Esophagus muscularis mucosa (tissue), 4 donors: ENCODE measurements around the gene AGR3. TPM values are rescaled to one million over a fixed set of nuclear protein-coding genes. Genes with fewer than 3 reads are reported as not detected.

Experiments used
- DNase-seq: peaks from one replicate; pipeline ENCODE4 v3.0.0-alpha.2; 2017; ENCODE audit errors: extremely low spot score
- H3K27ac ChIP-seq, 4 donors: fragments of 200-600 bp; sonication (generic); replicated peaks in 1 of 4; 1 replicate in 3 of 4; 2 replicates in 1 of 4; pipeline ENCODE4 v1.5.1; 2016 to 2019; ENCODE audit warnings: mild to moderate bottlenecking in 1 of 4
- H3K27me3 ChIP-seq, 4 donors: fragments of 200-600 bp; sonication (generic); one replicate each; pipeline versions ENCODE4 v1.5.1 to v1.6.0; 2016 to 2019
- H3K36me3 ChIP-seq, 4 donors: fragments of 200-600 bp; sonication (generic); one replicate each; pipeline ENCODE4 v1.5.1; 2016 to 2019
- H3K4me1 ChIP-seq, 4 donors: fragments of 200-600 bp; sonication (generic); one replicate each; pipeline ENCODE4 v1.5.1; 2016 to 2019
- H3K4me3 ChIP-seq, 4 donors: fragments of 200-600 bp; sonication (generic); 1 replicate in 2 of 4; 2 replicates in 2 of 4; pipeline ENCODE4 v1.5.1; 2016 to 2019; ENCODE audit warnings: mild to moderate bottlenecking in 4 of 4, moderate library complexity in 1 of 4
- H3K9me3 ChIP-seq, 4 donors: fragments of 200-600 bp; sonication (generic); 1 replicate in 3 of 4; 2 replicates in 1 of 4; pipeline ENCODE4 v1.5.1; 2016 to 2019
- CTCF ChIP-seq, 3 experiments: fragments of 200-600 bp in 2 of 3; fragments of 450-650 bp in 1 of 3; sonication (generic) in 2 of 3; IDR thresholded peaks; one replicate each; pipeline ENCODE4 v1.5.1; 2017 to 2019; ENCODE audit warnings: antibody characterized with exemption in 3 of 3, mild to moderate bottlenecking in 2 of 3, moderate library complexity in 1 of 3
- EP300 ChIP-seq: sonication (generic); formaldehyde crosslinking; IDR thresholded peaks from one replicate; pipeline ENCODE4 v1.6.1; 2017; ENCODE audit warnings: antibody characterized with exemption
- POLR2A ChIP-seq: fragments of 450-650 bp; IDR thresholded peaks from one replicate; pipeline ENCODE4 v1.6.1; 2017; ENCODE audit warnings: antibody characterized with exemption, moderate library complexity, mild to moderate bottlenecking, low read depth
- POLR2AphosphoS5 ChIP-seq, 2 donors: sonication (generic); formaldehyde crosslinking; IDR thresholded peaks; one replicate each; pipeline ENCODE4 v1.6.1; 2017; ENCODE audit warnings: antibody characterized with exemption in 2 of 2
- WGBS: methylation state at CpG from one replicate; pipeline ENCODE4 v1.1.5; 2018; 5-methylcytosine and 5-hydroxymethylcytosine counted together
- intact Hi-C: fragments of 100-400 bp; cut with DNase I; formaldehyde crosslinking; loops from one replicate; pipeline ENCODE4 v1.15.1; 2023
- small RNA-seq, 3 donors: library from RNA; depleted of rRNA; stranded (forward); fragments of <200 nt; gene quantifications; one replicate each; pipeline ENCODE3, GENCODE V24; 2016
- total RNA-seq, 4 donors: library from RNA; depleted of rRNA; stranded (reverse); fragments of >200 nt; gene quantifications; one replicate each; pipeline versions ENCODE4 v1.1.0 to v1.2.1, GENCODE V29; 2016

AGR3 gene
- total RNA-seq, 4 donors from 2014 or later: 0.45 TPM; not detected in 3

GRCh38 chr7:16812542-16813231, 69.1 kb downstream of the AGR3 start:
- no peaks in the 10 kb centered on the region for H3K4me1 ChIP-seq
- TF ChIP-seq CTCF (IDR thresholded peaks at IDR 0.05): no peak
- no peak for TF ChIP-seq EP300
- no peak for TF ChIP-seq POLR2AphosphoS5 (IDR thresholded peaks at IDR 0.05)
- no peak for TF ChIP-seq POLR2A
- WGBS: 87% methylated on average over 4 of the region's 4 CpGs
- H3K27ac ChIP-seq: no peak overlapping the region
- H3K36me3 ChIP-seq: no peaks in the 10 kb centered on the region
- intact Hi-C loops: no loop called here
- DNase-seq: no peak
- no peak overlapping the region for H3K4me3 ChIP-seq
- no peaks in the 10 kb centered on the region for H3K9me3 ChIP-seq
- no peaks in the 10 kb centered on the region for H3K27me3 ChIP-seq

GRCh38 chr7:16811551-16811950, 70.2 kb downstream of the AGR3 start:
- no peaks in the 10 kb centered on the region for H3K27me3 ChIP-seq
- no peak for DNase-seq
- H3K9me3 ChIP-seq: no peaks in the 10 kb centered on the region
- no peak overlapping the region for H3K4me3 ChIP-seq
- H3K4me1 ChIP-seq: no peaks in the 10 kb centered on the region
- no peak overlapping the region for H3K27ac ChIP-seq
- 68% methylated on average over 2 of the region's 2 CpGs for WGBS
- H3K36me3 ChIP-seq: no peaks in the 10 kb centered on the region
- no peak for TF ChIP-seq POLR2A
- TF ChIP-seq EP300: no peak
- TF ChIP-seq POLR2AphosphoS5 (IDR thresholded peaks at IDR 0.05): no peak
- no peak for TF ChIP-seq CTCF (IDR thresholded peaks at IDR 0.05)
- intact Hi-C loops: no loop called here

GRCh38 chr7:16810573-16810972, 71.2 kb downstream of the AGR3 start:
- DNase-seq: no peak
- Histone ChIP-seq H3K4me3 (no peak overlapping the region), H3K36me3 (no peaks in the 10 kb centered on the region), H3K27me3 (no peaks in the 10 kb centered on the region), H3K4me1 (no peaks in the 10 kb centered on the region), H3K9me3 (no peaks in the 10 kb centered on the region), H3K27ac (no peak overlapping the region)
- WGBS: 78% methylated on average over 5 of the region's 5 CpGs
- intact Hi-C loops: no loop called here
- TF ChIP-seq POLR2A (no peak), POLR2AphosphoS5 (IDR thresholded peaks at IDR 0.05) (no peak)

- Histone ChIP-seq H3K27ac (no peak overlapping the region), H3K4me1 (no peaks in the 10 kb centered on the region), H3K27me3 (no peaks in the 10 kb centered on the region), H3K9me3 (no peaks in the 10 kb centered on the region), H3K4me3 (no peak overlapping the region), H3K36me3 (no peaks in the 10 kb centered on the region)
- no peak for TF ChIP-seq EP300
- no peak for TF ChIP-seq POLR2AphosphoS5 (IDR thresholded peaks at IDR 0.05)
- TF ChIP-seq POLR2A: no peak
- TF ChIP-seq CTCF (IDR thresholded peaks at IDR 0.05): no peak
- 75% methylated on average over 2 of the region's 2 CpGs for WGBS
- no peak for DNase-seq
- intact Hi-C loops: no loop called here
Measured at GRCh38 chr7:16810112-16810511, 71.7 kb downstream of the AGR3 start.

Small RNA genes within 50 kb of the gene (small RNA-seq; reads per million reads assigned to genes)
- 0 reads per million in 3 donors for gene AC098592.2

Other genes with a start within 250 kb of the AGR3 start
- 10 to 100 TPM; 12.4 to 24.9 (median 17.6) TPM for gene ANKMY2, start 236.2 kb downstream of the AGR3 start, total RNA-seq
- 10 to 100 TPM; 48.1 to 73.9 (median 62.4) TPM for gene BZW2, start 235.8 kb downstream of the AGR3 start, total RNA-seq
- 1 to 10 TPM; 2.1 to 8.8 (median 6.5) TPM for gene TSPAN13, start 128.2 kb downstream of the AGR3 start, total RNA-seq
- gene AGR2, start 77.0 kb downstream of the AGR3 start, total RNA-seq: not detected